CD4-positive, alpha-beta T cell treated with Interleukin-6 for 4 hours (primary cell): ENCODE data around the gene RGS2.

Source experiments
- DNase-seq: peaks from one replicate; pipeline ENCODE4 v3.0.0-alpha.2; 2020; ENCODE audit warnings: mixed read lengths

Gene RGS2

GRCh38 chr1:192832492-192832891, 23.7 kb downstream of the RGS2 start:
- DNase-seq: no peak

- DNase-seq: no peak
Observed at GRCh38 chr1:192835116-192835515, 26.3 kb downstream of the RGS2 start.

GRCh38 chr1:192839162-192840066, 30.6 kb downstream of the RGS2 start:
- DNase-seq: no peak

- no peak for DNase-seq
Observed at GRCh38 chr1:192844360-192844759, 35.5 kb downstream of the RGS2 start.

- DNase-seq: no peak
Observed at GRCh38 chr1:192846950-192847349, 38.1 kb downstream of the RGS2 start.

- no peak for DNase-seq
Observed at GRCh38 chr1:192849011-192849410, 40.2 kb downstream of the RGS2 start.

- DNase-seq: no peak
Observed at GRCh38 chr1:192849442-192849841, 40.6 kb downstream of the RGS2 start.

GRCh38 chr1:192852001-192852947, 43.4 kb downstream of the RGS2 start:
- DNase-seq: no peak

- DNase-seq: no peak
Observed at GRCh38 chr1:192858456-192858855, 49.6 kb downstream of the RGS2 start.

GRCh38 chr1:192859808-192860207, 51.0 kb downstream of the RGS2 start:
- no peak for DNase-seq

GRCh38 chr1:192860478-192861185, 51.8 kb downstream of the RGS2 start:
- no peak for DNase-seq

GRCh38 chr1:192861860-192862259, 53.0 kb downstream of the RGS2 start:
- no peak for DNase-seq
